Testis (tissue), 2 donors: Measurements from ENCODE around the gene HERC2.
"Not testable (repeated sequence)": the region's sequence is repeated elsewhere in the genome, so short reads cannot be mapped to it uniquely, and the experiment has no call there.

Source experiments
- POLR2A ChIP-seq: fragments of 450-650 bp; IDR thresholded peaks from one replicate; pipeline ENCODE4 v1.6.1; 2017; ENCODE audit warnings: antibody characterized with exemption, mild to moderate bottlenecking, moderate library complexity
- TF ChIP-seq, protein P1 (sequence below), 3 experiments: fragments of 450-650 bp in 2 of 3; fragments of 200-600 bp in 1 of 3; sonication (generic) in 1 of 3; IDR thresholded peaks; one replicate each; pipeline ENCODE4 v1.5.1; 2016 to 2019; ENCODE audit warnings: antibody characterized with exemption in 3 of 3, mild to moderate bottlenecking in 2 of 3, moderate library complexity in 1 of 3

DNA sequence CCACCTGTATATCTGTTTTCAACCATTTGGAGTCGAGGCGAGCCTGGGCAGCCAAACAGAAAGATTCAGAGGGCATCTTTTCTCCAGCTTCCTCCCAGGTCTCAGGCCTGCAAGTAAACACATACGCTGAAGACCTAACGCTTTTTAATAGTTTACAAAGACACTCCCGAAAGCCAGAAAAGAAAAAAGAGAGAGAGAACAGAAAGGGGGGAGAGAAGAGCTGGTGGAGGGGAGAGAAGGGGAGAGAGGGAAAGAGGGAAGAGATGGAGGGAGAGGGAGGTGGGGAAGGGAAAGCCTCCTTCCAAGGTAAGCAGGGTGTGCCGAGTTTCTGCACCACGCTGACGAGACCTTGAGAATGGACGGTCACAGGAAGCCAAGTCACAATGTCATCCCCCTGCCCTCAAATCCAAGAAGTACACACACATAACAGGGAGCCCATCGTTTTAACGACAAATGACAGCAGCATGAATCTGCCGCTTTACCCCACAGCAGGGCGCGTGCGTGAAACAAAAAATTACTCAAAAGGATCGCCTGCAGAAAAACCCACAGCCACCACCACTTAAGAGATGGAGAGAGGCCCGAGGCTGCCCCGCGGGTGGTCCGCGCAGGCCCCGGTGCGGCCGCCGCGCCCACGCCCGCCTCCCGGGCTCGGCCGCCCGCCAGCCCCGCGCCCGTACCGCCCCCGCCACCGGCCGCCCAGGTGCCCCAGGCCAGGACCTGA is 461 bp downstream of the HERC2 start:
- TF ChIP-seq, protein P1, sequence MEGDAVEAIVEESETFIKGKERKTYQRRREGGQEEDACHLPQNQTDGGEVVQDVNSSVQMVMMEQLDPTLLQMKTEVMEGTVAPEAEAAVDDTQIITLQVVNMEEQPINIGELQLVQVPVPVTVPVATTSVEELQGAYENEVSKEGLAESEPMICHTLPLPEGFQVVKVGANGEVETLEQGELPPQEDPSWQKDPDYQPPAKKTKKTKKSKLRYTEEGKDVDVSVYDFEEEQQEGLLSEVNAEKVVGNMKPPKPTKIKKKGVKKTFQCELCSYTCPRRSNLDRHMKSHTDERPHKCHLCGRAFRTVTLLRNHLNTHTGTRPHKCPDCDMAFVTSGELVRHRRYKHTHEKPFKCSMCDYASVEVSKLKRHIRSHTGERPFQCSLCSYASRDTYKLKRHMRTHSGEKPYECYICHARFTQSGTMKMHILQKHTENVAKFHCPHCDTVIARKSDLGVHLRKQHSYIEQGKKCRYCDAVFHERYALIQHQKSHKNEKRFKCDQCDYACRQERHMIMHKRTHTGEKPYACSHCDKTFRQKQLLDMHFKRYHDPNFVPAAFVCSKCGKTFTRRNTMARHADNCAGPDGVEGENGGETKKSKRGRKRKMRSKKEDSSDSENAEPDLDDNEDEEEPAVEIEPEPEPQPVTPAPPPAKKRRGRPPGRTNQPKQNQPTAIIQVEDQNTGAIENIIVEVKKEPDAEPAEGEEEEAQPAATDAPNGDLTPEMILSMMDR (IDR thresholded peaks at IDR 0.05) = not testable (repeated sequence)
- TF ChIP-seq POLR2A = not testable (repeated sequence)
